RWPE2 (cell line): Measurements from ENCODE around the gene CDK1.

Experiments used
- ATAC-seq: fragments of 200-7000 bp; cut with Tn5 transposase; 3 replicates; pipeline ENCODE4 v1.9.1; 2021; ENCODE audit warnings: low read depth
- DNase-seq: peaks from one replicate; pipeline ENCODE4 v3.0.0-alpha.2; 2020; ENCODE audit warnings: low spot score
- H3K27ac ChIP-seq: fragments of 450-650 bp; 2 replicates; pipeline ENCODE4 v1.5.1; 2017; ENCODE audit warnings: mild to moderate bottlenecking; ENCODE audit not compliant: poor library complexity, severe bottlenecking
- H3K27me3 ChIP-seq: fragments of 250-450 bp; sonication (Bioruptor Pico); 2 replicates; pipeline ENCODE4 v1.5.1; 2021; ENCODE audit warnings: mild to moderate bottlenecking, moderate library complexity; ENCODE audit not compliant: insufficient read depth, poor library complexity, severe bottlenecking
- H3K36me3 ChIP-seq: fragments of 250-450 bp; sonication (Bioruptor Pico); 2 replicates; pipeline ENCODE4 v1.5.1; 2020; ENCODE audit warnings: low read depth, mild to moderate bottlenecking, moderate library complexity
- H3K4me1 ChIP-seq: fragments of 250-450 bp; sonication (Bioruptor Pico); 2 replicates; pipeline ENCODE4 v1.5.1; 2021; ENCODE audit warnings: mild to moderate bottlenecking, moderate library complexity; ENCODE audit not compliant: insufficient read depth, poor library complexity, severe bottlenecking
- H3K4me3 ChIP-seq: fragments of 250-450 bp; sonication (Bioruptor Pico); 2 replicates; pipeline ENCODE4 v1.5.1; 2021; ENCODE audit warnings: mild to moderate bottlenecking, moderate library complexity; ENCODE audit not compliant: severe bottlenecking
- H3K9me3 ChIP-seq: fragments of 250-450 bp; sonication (Bioruptor Pico); 2 replicates; pipeline ENCODE4 v1.5.1; 2021; ENCODE audit warnings: mild to moderate bottlenecking, moderate library complexity; ENCODE audit not compliant: severe bottlenecking
- TF ChIP-seq, protein P1 (sequence below): fragments of 450-650 bp; IDR thresholded peaks from one replicate; pipeline ENCODE4 v1.5.1; 2017; ENCODE audit warnings: mild to moderate bottlenecking, moderate library complexity; ENCODE audit not compliant: poor library complexity, severe bottlenecking

CDK1 gene

GRCh38 chr10:60753152-60753551 is 25.1 kb upstream of the CDK1 start:
- no peak overlapping the region for H3K4me3 ChIP-seq
- no peak for ATAC-seq
- peaks cover 10% of the 10 kb centered on the region for H3K4me1 ChIP-seq
- H3K27me3 ChIP-seq, result no peaks in the 10 kb centered on the region
- DNase-seq, result no peak
- no peak overlapping the region for H3K27ac ChIP-seq
- no peaks in the 10 kb centered on the region for H3K9me3 ChIP-seq
- TF ChIP-seq, protein P1, sequence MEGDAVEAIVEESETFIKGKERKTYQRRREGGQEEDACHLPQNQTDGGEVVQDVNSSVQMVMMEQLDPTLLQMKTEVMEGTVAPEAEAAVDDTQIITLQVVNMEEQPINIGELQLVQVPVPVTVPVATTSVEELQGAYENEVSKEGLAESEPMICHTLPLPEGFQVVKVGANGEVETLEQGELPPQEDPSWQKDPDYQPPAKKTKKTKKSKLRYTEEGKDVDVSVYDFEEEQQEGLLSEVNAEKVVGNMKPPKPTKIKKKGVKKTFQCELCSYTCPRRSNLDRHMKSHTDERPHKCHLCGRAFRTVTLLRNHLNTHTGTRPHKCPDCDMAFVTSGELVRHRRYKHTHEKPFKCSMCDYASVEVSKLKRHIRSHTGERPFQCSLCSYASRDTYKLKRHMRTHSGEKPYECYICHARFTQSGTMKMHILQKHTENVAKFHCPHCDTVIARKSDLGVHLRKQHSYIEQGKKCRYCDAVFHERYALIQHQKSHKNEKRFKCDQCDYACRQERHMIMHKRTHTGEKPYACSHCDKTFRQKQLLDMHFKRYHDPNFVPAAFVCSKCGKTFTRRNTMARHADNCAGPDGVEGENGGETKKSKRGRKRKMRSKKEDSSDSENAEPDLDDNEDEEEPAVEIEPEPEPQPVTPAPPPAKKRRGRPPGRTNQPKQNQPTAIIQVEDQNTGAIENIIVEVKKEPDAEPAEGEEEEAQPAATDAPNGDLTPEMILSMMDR, result no peak
- no peaks in the 10 kb centered on the region for H3K36me3 ChIP-seq

GRCh38 chr10:60753817-60754216 is 24.5 kb upstream of the CDK1 start:
- H3K9me3 ChIP-seq, result no peaks in the 10 kb centered on the region
- H3K27ac ChIP-seq, result no peak overlapping the region
- H3K36me3 ChIP-seq, result no peaks in the 10 kb centered on the region
- no peak for DNase-seq
- H3K27me3 ChIP-seq, result no peaks in the 10 kb centered on the region
- H3K4me1 ChIP-seq, result peaks cover 6% of the 10 kb centered on the region
- TF ChIP-seq, protein P1, result no peak
- no peak for ATAC-seq
- no peak overlapping the region for H3K4me3 ChIP-seq

DNA sequence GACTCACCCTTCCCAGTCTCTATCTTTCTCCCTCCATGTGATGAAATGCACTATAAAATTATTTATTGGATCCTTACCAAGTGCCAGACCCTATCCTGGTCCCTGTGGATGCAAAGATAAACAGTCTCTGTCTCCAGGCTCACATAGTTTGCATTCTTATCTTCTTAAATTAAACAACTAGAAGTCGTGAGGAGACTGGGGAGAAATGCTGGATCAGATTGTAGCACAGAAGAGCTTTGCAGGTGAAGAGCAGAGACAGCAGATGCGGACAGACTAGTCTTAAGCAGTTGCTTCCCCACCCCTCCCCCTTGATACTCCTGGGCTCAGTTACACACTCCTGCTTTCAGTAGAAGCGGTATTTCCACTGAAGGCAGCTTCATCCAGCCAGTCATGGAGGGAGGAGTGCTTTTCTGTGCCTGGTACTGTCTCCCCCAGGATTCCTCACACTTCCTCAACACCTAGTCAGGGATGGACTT is 20.8 kb upstream of the CDK1 start:
- H3K4me1 ChIP-seq, result peaks cover 13% of the 10 kb centered on the region
- no peak overlapping the region for H3K4me3 ChIP-seq
- no peaks in the 10 kb centered on the region for H3K36me3 ChIP-seq
- DNase-seq (no peak), ATAC-seq (no peak)
- H3K27ac ChIP-seq, result no peak overlapping the region
- no peaks in the 10 kb centered on the region for H3K27me3 ChIP-seq
- no peaks in the 10 kb centered on the region for H3K9me3 ChIP-seq
- TF ChIP-seq, protein P1, result no peak

DNA sequence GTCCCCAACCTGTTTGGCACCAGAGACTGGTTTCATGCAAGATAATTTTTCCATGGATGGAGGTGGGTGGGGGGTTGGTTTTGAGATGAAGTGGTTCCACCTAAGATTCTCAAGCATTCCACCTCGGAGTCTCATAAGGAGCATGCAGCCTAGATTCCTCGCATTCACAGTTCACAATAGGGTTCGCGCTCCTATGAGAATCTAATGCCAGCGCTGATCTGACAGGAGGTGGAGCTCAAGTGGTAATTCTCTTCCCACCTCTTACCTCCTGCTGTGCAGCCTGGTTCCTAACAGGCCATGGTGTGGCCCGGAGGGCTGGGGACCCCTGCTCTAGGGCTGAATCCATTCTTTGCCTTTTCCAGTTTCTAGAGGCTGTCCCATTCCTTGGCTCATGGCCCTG is 19.1 kb upstream of the CDK1 start:
- Histone ChIP-seq H3K27me3 (no peaks in the 10 kb centered on the region), H3K4me3 (no peak overlapping the region), H3K27ac (no peak overlapping the region), H3K4me1 (peaks cover 13% of the 10 kb centered on the region), H3K36me3 (no peaks in the 10 kb centered on the region), H3K9me3 (no peaks in the 10 kb centered on the region)
- TF ChIP-seq, protein P1, result no peak
- no peak for DNase-seq
- no peak for ATAC-seq

DNA sequence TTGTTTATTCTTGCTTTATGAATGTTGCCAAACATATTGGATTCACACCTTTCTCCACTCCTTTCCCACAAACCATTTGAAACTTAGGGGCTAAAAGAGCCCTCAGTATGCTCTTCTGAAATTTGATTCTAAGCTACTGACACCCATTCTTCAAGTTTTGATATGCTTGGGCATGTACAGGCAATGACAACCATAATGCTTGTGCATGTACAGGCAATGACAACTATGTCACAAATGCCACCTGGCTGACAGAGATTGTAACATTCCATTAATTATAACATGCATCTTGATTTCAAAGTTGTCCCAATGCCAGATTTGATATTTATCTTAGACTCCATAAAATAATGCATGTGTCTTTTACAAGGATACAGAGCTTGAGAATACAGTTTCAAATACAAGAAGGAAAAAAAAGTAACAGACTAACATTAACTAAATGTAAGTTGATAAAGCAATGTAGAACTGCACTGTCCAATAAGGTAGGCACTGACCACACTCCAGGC is 17.5 kb upstream of the CDK1 start:
- Histone ChIP-seq H3K4me3 (no peak overlapping the region), H3K9me3 (no peaks in the 10 kb centered on the region), H3K27ac (no peak overlapping the region), H3K27me3 (no peaks in the 10 kb centered on the region), H3K36me3 (no peaks in the 10 kb centered on the region), H3K4me1 (peaks cover 13% of the 10 kb centered on the region)
- DNase-seq (no peak), ATAC-seq (peak; percentile 42; the same call in 2 of the 3 replicates)
- TF ChIP-seq, protein P1, result no peak
